Measurements from ENCODE around the gene ELK4. TPM values are rescaled to one million over a fixed set of nuclear protein-coding genes. Genes with fewer than 3 reads are reported as not detected.

ELK4 gene
- total RNA-seq, 2 experiments from 2014 or later, result 80.6 to 83.0 TPM

DNA sequence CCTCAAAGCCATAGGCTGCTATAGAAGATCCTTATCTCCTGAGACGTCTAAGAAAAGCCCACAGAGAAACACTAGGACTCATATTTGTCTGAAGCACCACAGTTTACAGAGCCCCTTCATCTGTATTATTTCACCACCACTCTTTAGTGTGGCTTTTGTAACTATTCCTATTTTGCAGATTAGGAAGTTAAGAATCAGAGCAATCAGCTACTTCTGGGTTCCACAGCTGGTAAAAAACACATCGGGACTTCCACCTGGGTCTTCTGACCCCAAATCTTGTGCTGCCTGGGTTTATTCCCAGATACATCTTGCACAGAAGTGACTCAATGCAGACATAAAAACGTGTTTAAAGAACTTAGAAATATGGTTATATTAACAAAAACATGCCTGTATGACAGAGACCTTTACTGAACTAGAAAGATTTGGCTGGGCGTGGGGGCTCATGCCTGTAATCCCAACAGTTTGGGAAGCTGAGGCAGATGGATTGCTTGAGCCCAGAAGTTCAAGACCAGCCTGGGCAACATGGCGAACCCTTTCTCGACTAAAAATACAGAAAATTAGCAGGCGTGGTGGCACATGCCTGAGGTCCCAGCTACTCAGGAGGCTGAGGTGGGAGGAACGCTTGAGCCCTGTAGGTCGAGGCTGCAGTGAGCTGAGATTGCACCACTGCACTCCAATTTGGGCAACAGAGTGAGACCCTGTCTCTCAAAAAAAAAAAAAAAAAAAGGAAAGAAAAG, 40.9 kb downstream of the ELK4 start:
- peaks cover 43% of the 10 kb centered on the region for H3K4me1 Mint-ChIP-seq
- POLR2A ChIA-PET, result interaction anchor here (0.6 to 7.2 kb wide), 8 partner anchors 8 to 192 kb away, joined by 3 to 165 read pairs (median 4); partner anchors contain the start of gene ELK4
- CTCF ChIA-PET, result interaction anchor here (0.7 to 9.4 kb wide), 32 partner anchors 10 to 650 kb away, joined by 3 to 366 read pairs (median 4); partner anchors contain the start of gene ELK4
- no peak overlapping the region for H3K4me3 Mint-ChIP-seq
- H3K36me3 Mint-ChIP-seq (ENCODE audit: low read depth), result peaks cover 6% of the 10 kb centered on the region
- no peaks in the 10 kb centered on the region for H3K27me3 Mint-ChIP-seq
- no peak overlapping the region for H3K27ac Mint-ChIP-seq
- no peak for DNase-seq
- H3K9me3 Mint-ChIP-seq, result no peaks in the 10 kb centered on the region

DNA sequence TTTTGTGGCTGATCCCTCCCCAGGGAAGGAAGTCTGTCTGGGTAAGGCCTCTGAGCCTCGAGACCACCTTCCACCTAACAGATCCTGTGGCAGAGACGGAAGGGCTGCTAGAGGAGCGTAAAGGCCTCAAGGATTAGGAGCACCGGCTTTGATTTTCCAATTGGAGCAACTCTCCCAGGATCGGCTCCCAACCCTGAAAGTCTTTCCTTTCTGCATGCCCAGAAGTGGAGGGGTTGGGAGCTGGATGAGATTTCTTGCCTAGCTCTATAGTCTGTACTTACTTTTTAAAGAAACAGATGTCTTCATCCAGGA, 41.4 kb downstream of the ELK4 start:
- DNase-seq, result no peak

DNA sequence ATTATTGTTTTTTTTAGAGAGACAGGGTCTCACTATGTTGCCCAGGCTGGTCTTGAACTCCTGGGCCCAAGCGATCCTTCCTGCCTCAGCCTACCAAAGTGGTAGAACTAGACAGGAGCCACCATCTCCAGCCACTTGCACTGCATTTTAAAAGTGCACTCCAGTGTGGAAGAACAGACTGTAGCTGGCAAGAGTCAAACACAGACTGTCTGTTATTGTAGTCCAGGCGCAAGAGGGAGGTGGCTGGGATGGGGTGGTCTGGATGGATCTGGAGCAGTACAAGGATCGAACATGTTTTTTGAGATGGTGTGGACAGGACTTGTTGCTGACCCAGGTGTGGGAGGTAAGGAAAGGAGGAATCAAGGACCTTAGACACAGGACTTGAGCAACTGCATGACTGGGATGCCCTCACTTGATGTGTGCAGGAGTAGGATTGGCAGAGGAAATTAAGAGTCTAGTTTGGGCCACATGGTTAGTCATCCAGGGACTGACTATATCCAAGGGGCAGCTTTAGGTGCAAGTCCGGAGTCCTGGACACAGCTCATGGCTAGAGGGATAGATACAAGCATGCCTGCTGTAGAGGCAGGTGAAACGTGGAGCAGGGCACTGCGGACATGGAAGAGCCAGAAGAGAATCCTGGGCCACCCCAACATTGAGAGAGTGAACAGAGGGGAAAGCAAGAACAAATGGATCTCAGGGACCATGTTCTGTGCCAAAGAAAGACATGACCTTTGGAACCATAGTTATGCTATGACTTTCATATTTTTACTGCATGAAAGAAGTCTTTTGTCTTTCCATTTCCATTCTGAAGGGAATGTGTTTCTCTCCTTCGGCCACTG, 42.0 kb downstream of the ELK4 start:
- H3K36me3 Mint-ChIP-seq (ENCODE audit: low read depth), result no peaks in the 10 kb centered on the region
- no peak for DNase-seq
- peaks cover 32% of the 10 kb centered on the region for H3K4me1 Mint-ChIP-seq
- no peaks in the 10 kb centered on the region for H3K9me3 Mint-ChIP-seq
- ChIA-PET CTCF (interaction anchor here (1.5 to 9.4 kb wide), 6 partner anchors 11 to 121 kb away, joined by 3 to 366 read pairs (median 34); partner anchors contain the start of gene ELK4), POLR2A (interaction anchor here (3.6 to 7.2 kb wide), 2 partner anchors 11 to 41 kb away, joined by 14 to 165 read pairs; partner anchors contain the start of gene ELK4)
- no peaks in the 10 kb centered on the region for H3K27me3 Mint-ChIP-seq
- H3K4me3 Mint-ChIP-seq, result no peak overlapping the region
- H3K27ac Mint-ChIP-seq, result no peak overlapping the region

More for the DNA sequence above, 41.4 kb downstream of the ELK4 start:
- Mint-ChIP-seq H3K27ac (no peak overlapping the region), H3K27me3 (no peaks in the 10 kb centered on the region), H3K36me3 (ENCODE audit: low read depth) (peaks cover 3% of the 10 kb centered on the region), H3K4me3 (no peak overlapping the region), H3K4me1 (peaks cover 38% of the 10 kb centered on the region), H3K9me3 (no peaks in the 10 kb centered on the region)
- POLR2A ChIA-PET, result interaction anchor here (3.6 to 7.2 kb wide), 2 partner anchors 11 to 40 kb away, joined by 14 to 165 read pairs; partner anchors contain the start of gene ELK4
- CTCF ChIA-PET, result interaction anchor here (1.4 to 9.4 kb wide), 6 partner anchors 11 to 120 kb away, joined by 3 to 366 read pairs (median 34); partner anchors contain the start of gene ELK4

DNA sequence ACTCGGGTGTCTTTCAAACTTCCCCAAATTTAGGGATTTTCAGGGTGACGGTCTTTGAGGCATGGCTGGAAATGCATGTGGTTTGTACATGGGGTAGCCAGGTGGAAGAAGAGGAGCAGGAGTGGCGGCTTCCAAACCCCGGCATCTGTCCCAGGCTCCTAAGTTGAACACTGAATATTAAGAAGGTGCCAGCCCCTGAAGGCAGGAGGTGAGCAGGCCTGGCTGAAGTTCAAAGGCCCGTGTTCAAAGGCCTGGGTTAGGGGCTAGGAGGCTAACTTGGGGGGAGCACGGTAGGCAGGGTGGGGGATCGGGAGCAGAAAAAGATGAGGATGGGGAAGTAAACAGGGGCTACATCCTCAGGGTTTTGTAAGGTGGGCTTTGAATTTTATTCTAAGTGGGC, 42.8 kb downstream of the ELK4 start:
- Mint-ChIP-seq H3K27me3 (no peaks in the 10 kb centered on the region), H3K27ac (no peak overlapping the region), H3K4me3 (no peak overlapping the region), H3K9me3 (no peaks in the 10 kb centered on the region), H3K4me1 (peaks cover 28% of the 10 kb centered on the region), H3K36me3 (ENCODE audit: low read depth) (no peaks in the 10 kb centered on the region)
- no peak for DNase-seq
- POLR2A ChIA-PET, result interaction anchor here (1.4 kb wide), 1 partner anchor 43 kb away, joined by 6 read pairs; the partner anchor contains the start of gene ELK4
- CTCF ChIA-PET, result interaction anchor here (0.7 to 9.4 kb wide), 7 partner anchors 17 to 541 kb away, joined by 3 to 366 read pairs (median 3); partner anchors contain the start of gene ELK4

DNA sequence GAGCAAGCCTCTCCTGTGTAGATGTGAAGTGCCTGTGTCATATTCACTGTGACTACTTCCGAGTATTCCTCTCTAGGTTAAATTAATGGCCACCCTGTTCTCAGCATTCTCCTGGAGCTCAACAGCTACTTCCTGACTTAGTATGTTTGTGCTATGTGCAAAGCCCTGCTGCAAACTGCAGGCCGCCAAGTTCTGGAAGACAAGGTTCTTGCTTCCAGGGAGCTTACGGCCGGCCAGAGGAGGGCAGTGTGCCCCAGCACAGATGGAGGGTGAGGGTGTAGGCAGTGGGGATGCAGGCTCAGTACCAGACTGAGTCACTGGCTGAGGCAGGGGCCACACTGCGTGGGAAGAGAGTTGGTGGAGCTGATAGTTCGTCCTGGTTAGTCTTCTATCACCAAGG, 43.2 kb downstream of the ELK4 start:
- Mint-ChIP-seq H3K9me3 (no peaks in the 10 kb centered on the region), H3K27ac (no peak overlapping the region), H3K4me3 (no peak overlapping the region), H3K27me3 (no peaks in the 10 kb centered on the region), H3K36me3 (ENCODE audit: low read depth) (no peaks in the 10 kb centered on the region), H3K4me1 (peaks cover 24% of the 10 kb centered on the region)
- POLR2A ChIA-PET, result interaction anchor here (1.4 kb wide), 1 partner anchor 44 kb away, joined by 6 read pairs; the partner anchor contains the start of gene ELK4
- DNase-seq, result no peak
- CTCF ChIA-PET, result interaction anchor here (0.7 to 9.4 kb wide), 7 partner anchors 16 to 540 kb away, joined by 3 to 366 read pairs (median 3); partner anchors contain the start of gene ELK4

DNA sequence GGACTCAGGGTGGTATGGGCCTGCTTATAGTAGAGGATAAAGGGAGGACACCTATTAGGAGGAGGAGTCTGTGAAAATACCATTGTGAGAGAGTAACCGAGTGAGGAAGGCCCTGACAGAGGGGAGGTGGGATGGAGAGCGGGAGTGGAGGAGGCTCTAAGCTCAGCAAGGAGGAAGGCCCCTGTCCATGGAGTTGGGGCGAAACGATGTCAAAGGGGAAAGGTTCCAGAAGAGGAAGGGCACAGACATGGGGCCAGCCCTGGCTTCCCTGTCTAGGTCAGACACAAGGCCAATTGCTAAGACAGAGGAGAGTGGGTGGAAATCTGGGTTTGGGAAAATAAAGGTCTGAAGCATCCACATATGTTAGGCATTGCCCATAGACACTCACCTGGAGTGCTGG, 44.2 kb downstream of the ELK4 start:
- DNase-seq, result no peak
- Mint-ChIP-seq H3K27ac (no peak overlapping the region), H3K9me3 (no peaks in the 10 kb centered on the region), H3K36me3 (ENCODE audit: low read depth) (no peaks in the 10 kb centered on the region), H3K4me3 (no peak overlapping the region), H3K27me3 (peaks cover 3% of the 10 kb centered on the region), H3K4me1 (peaks cover 15% of the 10 kb centered on the region)
- CTCF ChIA-PET, result interaction anchor here (9.3 to 9.4 kb wide), 2 partner anchors 45 to 70 kb away, joined by 257 to 366 read pairs; partner anchors contain the start of gene ELK4
- POLR2A ChIA-PET, result interaction anchor here (1.4 kb wide), 1 partner anchor 45 kb away, joined by 6 read pairs; the partner anchor contains the start of gene ELK4

DNA sequence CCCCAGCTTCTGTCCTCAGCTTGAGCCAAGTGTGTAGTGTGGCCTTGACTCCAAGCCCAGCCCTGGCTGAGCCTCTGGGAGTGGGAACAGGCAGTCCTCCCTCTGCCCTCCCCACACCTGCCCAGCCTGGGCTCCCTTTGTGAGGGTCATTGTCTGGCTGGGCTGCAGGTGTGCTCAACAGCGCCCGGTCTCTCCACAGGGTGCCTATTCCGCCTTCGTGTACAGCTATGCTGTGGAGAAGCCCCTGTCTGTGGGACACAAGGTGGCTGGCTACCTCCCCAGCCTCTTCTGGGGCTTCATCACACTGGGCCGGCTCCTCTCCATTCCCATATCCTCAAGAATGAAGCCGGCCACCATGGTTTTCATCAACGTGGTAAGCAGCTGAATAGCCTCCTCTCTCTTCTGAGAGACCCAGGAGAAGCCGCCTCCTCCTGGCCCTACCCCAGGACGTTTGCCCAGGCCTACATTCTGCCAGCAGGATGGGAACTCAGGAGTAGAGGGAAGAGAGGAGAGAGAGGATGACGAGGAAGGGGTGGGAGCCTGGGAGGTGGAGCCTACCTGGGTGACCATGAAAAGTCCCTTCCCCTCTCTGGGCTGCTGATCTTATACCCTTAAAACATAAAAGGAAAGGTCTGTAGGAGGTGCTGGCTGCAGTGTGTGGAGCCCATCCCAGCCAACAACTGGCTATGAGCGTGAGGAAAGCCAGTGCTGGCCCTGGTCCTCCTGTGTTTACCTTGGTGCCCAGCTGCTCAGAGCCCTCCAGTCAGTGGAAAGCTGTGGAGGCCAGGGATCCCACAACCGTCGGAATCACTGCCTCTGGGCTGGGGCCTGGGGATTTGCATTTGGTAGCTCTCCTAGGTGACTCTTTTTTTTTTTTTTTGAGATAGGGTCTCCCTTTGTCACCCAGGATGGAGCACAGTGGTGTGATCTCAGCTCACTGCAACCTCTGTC, 45.7 kb downstream of the ELK4 start:
- CTCF ChIA-PET, result interaction anchor here (1.8 kb wide), 1 partner anchor 73 kb away, joined by 8 read pairs; no protein-coding TSS in a partner anchor
- Mint-ChIP-seq H3K27ac (no peak overlapping the region), H3K27me3 (peaks cover 3% of the 10 kb centered on the region), H3K9me3 (no peaks in the 10 kb centered on the region), H3K36me3 (ENCODE audit: low read depth) (no peaks in the 10 kb centered on the region), H3K4me3 (no peak overlapping the region), H3K4me1 (peaks cover 6% of the 10 kb centered on the region)
- POLR2A ChIA-PET, result no interaction called here
- no peak for DNase-seq

DNA sequence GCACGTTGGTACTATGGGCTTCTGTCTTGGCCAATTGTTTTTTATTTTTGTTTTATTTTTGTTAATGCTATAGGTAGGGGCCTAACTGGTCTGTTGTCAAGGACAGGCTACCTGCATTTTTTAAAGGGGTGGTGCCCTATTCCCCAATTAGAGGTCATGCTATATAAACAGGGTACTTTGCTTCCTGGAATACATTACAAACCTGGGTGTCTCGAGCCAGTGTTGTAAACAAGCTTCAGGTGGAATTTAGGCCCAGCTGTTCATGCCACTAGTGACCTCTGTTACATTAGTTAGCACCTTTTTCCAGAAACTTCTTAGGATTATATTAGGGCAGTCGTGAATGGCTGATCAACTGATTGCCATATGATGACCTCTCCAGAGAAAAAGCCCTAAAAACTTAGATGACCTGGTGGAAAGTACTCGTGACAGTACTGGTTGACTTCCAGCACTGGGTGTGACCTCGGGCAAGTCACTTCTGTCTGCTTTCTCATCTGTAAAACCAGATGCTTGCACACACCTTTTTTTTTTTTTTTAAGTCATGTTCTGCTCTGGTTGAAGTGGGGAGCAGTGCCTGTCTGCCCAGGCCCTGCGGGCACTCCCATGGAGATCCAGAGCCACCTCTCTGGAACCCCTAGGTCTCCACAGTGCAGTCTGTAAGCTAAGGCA, 46.5 kb downstream of the ELK4 start:
- Mint-ChIP-seq H3K4me3 (no peak overlapping the region), H3K27ac (no peak overlapping the region), H3K36me3 (ENCODE audit: low read depth) (no peaks in the 10 kb centered on the region), H3K9me3 (no peaks in the 10 kb centered on the region), H3K4me1 (no peaks in the 10 kb centered on the region), H3K27me3 (peaks cover 3% of the 10 kb centered on the region)
- ChIA-PET CTCF (interaction anchor here (1.8 kb wide), 1 partner anchor 73 kb away, joined by 8 read pairs; no protein-coding TSS in a partner anchor), POLR2A (no interaction called here)
- no peak for DNase-seq

DNA sequence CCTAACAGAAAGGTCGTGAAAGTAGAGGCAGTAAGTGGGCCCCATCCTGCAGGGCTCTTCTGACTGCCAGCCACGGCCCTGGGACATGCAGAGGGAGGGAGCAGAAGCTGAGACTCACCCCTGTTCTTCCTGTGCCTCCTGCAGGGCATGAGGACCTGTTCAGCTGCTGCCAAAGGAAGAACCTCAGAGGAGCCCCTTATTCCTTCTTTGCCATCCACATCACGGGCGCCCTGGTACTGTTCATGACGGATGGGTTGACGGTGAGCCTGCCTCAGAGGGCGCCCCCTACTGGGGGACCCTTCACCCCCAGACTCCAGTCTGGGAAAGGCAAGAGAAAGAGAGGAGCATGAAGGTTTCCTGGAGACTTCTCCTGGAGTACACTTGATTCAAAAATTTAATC, 47.1 kb downstream of the ELK4 start:
- Mint-ChIP-seq H3K27ac (no peak overlapping the region), H3K9me3 (no peaks in the 10 kb centered on the region), H3K36me3 (ENCODE audit: low read depth) (no peaks in the 10 kb centered on the region), H3K4me3 (no peak overlapping the region), H3K4me1 (no peaks in the 10 kb centered on the region), H3K27me3 (peaks cover 3% of the 10 kb centered on the region)
- ChIA-PET POLR2A (no interaction called here), CTCF (interaction anchor here (1.8 kb wide), 1 partner anchor 74 kb away, joined by 8 read pairs; no protein-coding TSS in a partner anchor)
- no peak for DNase-seq

DNA sequence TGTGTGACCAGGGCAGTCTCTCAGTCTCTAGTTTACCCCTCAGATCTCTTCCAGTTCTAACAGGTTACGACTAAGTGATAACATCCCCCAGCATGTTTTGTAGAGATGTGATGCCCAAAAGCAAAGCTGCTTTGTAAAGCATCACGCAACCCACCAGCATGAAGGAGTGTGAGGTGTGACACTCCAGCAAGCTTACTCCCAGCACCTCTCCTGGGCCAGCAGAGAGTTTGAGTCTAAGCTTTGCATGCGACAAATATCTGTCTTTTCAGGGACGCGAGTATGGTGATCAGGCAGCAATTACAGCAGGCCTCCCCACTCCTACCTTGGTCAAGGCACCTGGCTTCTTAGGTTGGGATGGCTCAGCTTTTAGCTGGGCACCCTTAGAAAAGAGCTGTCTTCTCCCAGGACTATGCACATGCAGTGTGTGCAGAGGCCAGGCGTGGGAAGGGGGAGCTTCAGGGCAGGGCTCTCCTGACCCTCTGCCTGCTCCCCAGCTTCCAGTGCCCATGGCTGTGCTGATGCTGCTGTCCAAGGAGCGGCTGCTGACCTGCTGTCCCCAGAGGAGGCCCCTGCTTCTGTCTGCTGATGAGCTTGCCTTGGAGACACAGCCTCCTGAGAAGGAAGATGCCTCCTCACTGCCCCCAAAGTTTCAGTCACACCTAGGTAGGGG, 48.2 kb downstream of the ELK4 start:
- Mint-ChIP-seq H3K27ac (no peak overlapping the region), H3K4me3 (no peak overlapping the region), H3K4me1 (no peaks in the 10 kb centered on the region), H3K27me3 (peaks cover 4% of the 10 kb centered on the region), H3K36me3 (ENCODE audit: low read depth) (no peaks in the 10 kb centered on the region), H3K9me3 (no peaks in the 10 kb centered on the region)
- ChIA-PET POLR2A (interaction anchor here (0.8 to 1.6 kb wide), 2 partner anchors 8 to 13 kb away, joined by 4 read pairs; no protein-coding TSS in a partner anchor), CTCF (interaction anchor here (0.7 to 1.5 kb wide), 3 partner anchors 13 to 75 kb away, joined by 3 to 8 read pairs (median 3); no protein-coding TSS in a partner anchor)
- no peak for DNase-seq
